Lower leg skin (tissue), 3 donors: ENCODE measurements around the gene GLIS2.

Experiments used
- CTCF ChIP-seq, 3 donors: fragments of 450-650 bp; IDR thresholded peaks; one replicate each; pipeline ENCODE4 v1.5.1; 2016; ENCODE audit warnings: antibody characterized with exemption in 3 of 3, mild to moderate bottlenecking in 3 of 3, moderate library complexity in 2 of 3
- POLR2A ChIP-seq, 2 donors: fragments of 450-650 bp; IDR thresholded peaks; one replicate each; pipeline ENCODE4 v1.6.1; 2016 to 2017; ENCODE audit warnings: antibody characterized with exemption in 2 of 2, mild to moderate bottlenecking in 1 of 2, moderate library complexity in 1 of 2

GRCh38 chr16:4354512-4355409, 38.9 kb downstream of the GLIS2 start:
- TF ChIP-seq CTCF (IDR thresholded peaks at IDR 0.05) (no peak), POLR2A (IDR thresholded peaks at IDR 0.05) (no peak)
